ENCODE measurements around the gene SLC7A7. TPM values are rescaled to one million over a fixed set of nuclear protein-coding genes. Genes with fewer than 3 reads are reported as not detected.

The SLC7A7 gene
- total and polyA plus RNA-seq, 9 of the 15 experiments (the other 6 are each of a cell fraction or from before 2014, with no cell fraction given): 0.07 to 0.68 (median 0.41) TPM

- TF ChIP-seq REST (IDR thresholded peaks at IDR 0.05; ENCODE audit: borderline replicate concordance) (peak; percentile 36; the same call in 1 of the 2 replicates), REST (CRISPR knock-in tag; IDR thresholded peaks at IDR 0.05; ENCODE audit: low read depth) (no peak), SMC3 (conservative IDR thresholded peaks at IDR 0.05; ENCODE audit: insufficient read depth, low read depth, low read length) (0 out of 2 replicates have a peak, but pooled peaks have one; percentile 10), ZNF239 (CRISPR knock-in tag; IDR thresholded peaks at IDR 0.05) (no peak), ZBTB9 (CRISPR knock-in tag; IDR thresholded peaks at IDR 0.05) (no peak), EZH2 (IDR thresholded peaks at IDR 0.05; ENCODE audit: borderline replicate concordance, low read depth, low read length) (no peak), TCF15 (CRISPR knock-in tag; IDR thresholded peaks at IDR 0.05) (no peak)
Observed at GRCh38 chr14:22844221-22845102, 29.2 kb upstream of the SLC7A7 start (continued).
